Endothelial cell of umbilical vein (primary cell): Measurements from ENCODE around the gene TTC33. TPM values are rescaled to one million over a fixed set of nuclear protein-coding genes. Genes with fewer than 3 reads are reported as not detected.

ENCODE experiments used
- BruUV-seq: library from RNA; stranded (reverse); fragments of 400-500 nt; replicated peaks from 2 replicates; lab custom pipeline; 2021; lab: Mats Ljungman, UMichigan
- CTCF ChIA-PET: fragments of 300-600, 350-600 bp; sonication (Branson Sonifier 250); formaldehyde crosslinking; loops from one replicate; lab custom pipeline; 2021; ENCODE audit warnings: antibody characterized with exemption, inconsistent platforms; lab: Charles Lee
- POLR2A ChIA-PET: fragments of 300-600, 350-600 bp; sonication (Branson Sonifier 250); formaldehyde crosslinking; loops from one replicate; lab custom pipeline; 2021; ENCODE audit warnings: antibody characterized with exemption, inconsistent platforms; lab: Charles Lee
- DNase-seq: peaks from one replicate; pipeline ENCODE4 v3.0.0-alpha.2; 2011; ENCODE audit warnings: low read depth, low spot score
- FAIRE-seq: peaks from 2 replicates; lab custom pipeline; 2011; peaks lifted over from hg19 to GRCh38; lab: Jason Lieb, UNC
- H2AFZ ChIP-seq: 2 replicates; pipeline ENCODE4 v1.6.0; 2012; ENCODE audit warnings: low read depth, low read length, control low read depth, inconsistent platforms
- H3K27ac ChIP-seq: 2 replicates; pipeline ENCODE4 v1.5.1; 2011; ENCODE audit warnings: low read depth, mild to moderate bottlenecking, control low read depth, low read length, moderate library complexity; ENCODE audit not compliant: insufficient read depth
- H3K27me3 ChIP-seq, 2 experiments: 2 replicates each; pipeline versions ENCODE4 v1.6.0 to v1.6.1; 2011; ENCODE audit warnings: low read length in 2 of 2, mixed read lengths in 1 of 2; ENCODE audit not compliant: control insufficient read depth in 2 of 2, insufficient read depth in 2 of 2
- H3K36me3 ChIP-seq, 2 experiments: 2 replicates in 1 of 2; 3 replicates in 1 of 2; pipeline ENCODE4 v1.5.1; 2011; ENCODE audit warnings: low read length in 2 of 2, mild to moderate bottlenecking in 1 of 2, moderate library complexity in 1 of 2; ENCODE audit not compliant: control insufficient read depth in 2 of 2, insufficient read depth in 2 of 2; ENCODE audit errors: extremely low read depth in 1 of 2
- H3K4me1 ChIP-seq: 3 replicates; pipeline ENCODE4 v1.5.1; 2011; ENCODE audit warnings: mild to moderate bottlenecking, low read length; ENCODE audit not compliant: control insufficient read depth, insufficient read depth; ENCODE audit errors: extremely low read depth
- H3K4me2 ChIP-seq: 2 replicates; pipeline ENCODE4 v1.6.1; 2011; ENCODE audit warnings: low read length, control low read depth, mixed read lengths; ENCODE audit not compliant: insufficient read depth
- H3K4me3 ChIP-seq, 3 experiments: fragments of 200-600 bp in 1 of 3; sonication (generic), shearing (Covaris generic) in 1 of 3; replicated peaks in 1 of 3; 2 replicates each; pipeline ENCODE4 v1.5.1; 2011 to 2016; ENCODE audit warnings: control low read depth in 3 of 3, low read length in 3 of 3, mild to moderate bottlenecking in 2 of 3, inconsistent platforms in 1 of 3, low read depth in 1 of 3, moderate library complexity in 1 of 3; ENCODE audit not compliant: insufficient read depth in 1 of 3
- H3K79me2 ChIP-seq: 2 replicates; pipeline ENCODE4 v1.6.0; 2012; ENCODE audit warnings: low read length, inconsistent platforms; ENCODE audit not compliant: control insufficient read depth, insufficient read depth
- H3K9ac ChIP-seq: replicated peaks from 2 replicates; pipeline ENCODE3; 2011; ENCODE audit warnings: low read length, control low read depth; ENCODE audit not compliant: insufficient read depth; ENCODE audit errors: extremely low read depth
- H3K9me1 ChIP-seq: replicated peaks from 3 replicates; pipeline ENCODE4 v1.6.0; 2011; ENCODE audit warnings: mild to moderate bottlenecking, low read length; ENCODE audit not compliant: control insufficient read depth, insufficient read depth; ENCODE audit errors: extremely low read depth
- H3K9me3 ChIP-seq: replicated peaks from 2 replicates; pipeline ENCODE4 v1.5.1; 2012; ENCODE audit warnings: low read length, inconsistent platforms; ENCODE audit not compliant: control insufficient read depth, insufficient read depth
- H4K20me1 ChIP-seq: replicated peaks from 2 replicates; pipeline ENCODE3; 2011; ENCODE audit warnings: mild to moderate bottlenecking, low read length; ENCODE audit not compliant: control insufficient read depth, insufficient read depth; ENCODE audit errors: extremely low read depth
- EZH2 ChIP-seq: IDR thresholded peaks from 2 replicates; pipeline ENCODE4 v1.6.1; 2012; ENCODE audit warnings: borderline replicate concordance, low read depth, mild to moderate bottlenecking, moderate library complexity, low read length, inconsistent platforms; ENCODE audit not compliant: severe bottlenecking
- FOS ChIP-seq: IDR thresholded peaks from 2 replicates; pipeline ENCODE4 v1.6.1; 2011; ENCODE audit warnings: mild to moderate bottlenecking, low read length, moderate library complexity, borderline replicate concordance; ENCODE audit not compliant: insufficient read depth
- GATA2 ChIP-seq: IDR thresholded peaks from 2 replicates; pipeline ENCODE4 v1.7.0; 2011; ENCODE audit warnings: low read depth, mild to moderate bottlenecking, moderate library complexity, mixed read lengths, low read length; ENCODE audit not compliant: insufficient read length, insufficient read depth
- JUN ChIP-seq: IDR thresholded peaks from 2 replicates; pipeline ENCODE4 v1.6.1; 2011; ENCODE audit warnings: borderline replicate concordance, low read depth; ENCODE audit not compliant: insufficient read length, insufficient read depth
- MYC ChIP-seq: IDR thresholded peaks from one replicate; pipeline ENCODE4 v1.6.1; 2011; ENCODE audit warnings: mild to moderate bottlenecking, low read depth, low read length
- POLR2A ChIP-seq: IDR thresholded peaks from 2 replicates; pipeline ENCODE4 v1.6.1; 2012; ENCODE audit warnings: low read depth, mild to moderate bottlenecking, control low read depth, low read length
- POLR2AphosphoS5 ChIP-seq: IDR thresholded peaks from 2 replicates; pipeline ENCODE4 v1.6.1; 2012; ENCODE audit warnings: low read depth, mild to moderate bottlenecking, control low read depth, low read length, moderate library complexity; ENCODE audit not compliant: insufficient read depth
- dilution Hi-C: fragments of 300-500 bp; cut with MboI; formaldehyde crosslinking; loops from one replicate; pipeline ENCODE4 v1.15.0; 2019; ENCODE audit warnings: low sequenced_read_pairs; ENCODE audit not compliant: extremely low pct_ligation_motif_present
- intact Hi-C: fragments of 100-400 bp; cut with micrococcal nuclease; formaldehyde crosslinking; loops from one replicate; pipeline ENCODE4 v1.10.0; 2022
- polyA plus RNA-seq, 4 experiments: library from polyadenylated mRNA; depleted of rRNA in 3 of 4; stranded (reverse) in 3 of 4; unstranded in 1 of 4; fragments of >200 nt; gene quantifications; 2 replicates each; pipeline versions ENCODE4 v1.2.1 to v1.2.3, GENCODE V29; 2011 to 2012; ENCODE audit warnings: missing spikeins in 1 of 4
- total RNA-seq: library from RNA; stranded (reverse); gene quantifications from 2 replicates; pipeline ENCODE4 v1.2.3, GENCODE V29; 2021
- TF ChIP-seq, protein P1 (sequence below): IDR thresholded peaks from 2 replicates; pipeline ENCODE4 v1.6.1; 2011; ENCODE audit not compliant: insufficient read depth, insufficient read length
- TF ChIP-seq, protein P2 (sequence below), 2 donors: IDR thresholded peaks; 1 replicate in 1 of 2; 2 replicates in 1 of 2; pipeline ENCODE4 v1.5.1; 2011; ENCODE audit warnings: low read length in 2 of 2, mild to moderate bottlenecking in 2 of 2, moderate library complexity in 2 of 2, control low read depth in 1 of 2, inconsistent platforms in 1 of 2, low read depth in 1 of 2; ENCODE audit not compliant: insufficient read depth in 1 of 2; ENCODE audit errors: extremely low read depth in 1 of 2

TTC33 gene
- total and polyA plus RNA-seq, 2 donors (not counting 3 experiments of a cell fraction or from before 2014, with no cell fraction given), result 2.2 to 11.7 TPM

DNA sequence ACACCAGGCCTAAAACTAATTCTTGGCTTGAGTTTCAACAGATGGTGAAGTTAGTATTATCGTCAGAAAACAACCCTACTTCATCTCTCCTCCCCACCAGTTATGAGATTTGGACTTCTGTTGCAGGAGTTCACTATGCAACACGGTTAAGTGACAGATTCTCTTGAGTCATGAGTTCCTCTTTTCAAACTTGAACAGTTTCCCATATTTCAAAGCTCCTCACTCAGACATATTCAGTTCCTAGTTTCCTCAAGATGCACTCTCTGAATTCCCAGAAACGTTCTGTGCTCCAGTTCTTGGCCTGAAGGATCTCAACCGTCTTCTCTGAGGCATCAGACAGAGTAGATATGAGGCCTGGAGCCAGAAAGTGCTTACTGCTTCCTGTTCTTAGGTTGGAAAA is 83.3 kb downstream of the TTC33 start:
- Histone ChIP-seq H3K36me3 (no peaks in the 10 kb centered on the region), H2AFZ (no peak overlapping the region), H3K79me2 (peaks cover 5% of the 10 kb centered on the region), H3K4me3 (no peak overlapping the region), H3K4me2 (no peak overlapping the region), H3K27me3 (no peaks in the 10 kb centered on the region), H3K9me1 (no peaks in the 10 kb centered on the region), H3K4me1 (peaks cover 15% of the 10 kb centered on the region), H4K20me1 (no peaks in the 10 kb centered on the region), H3K27ac (no peak overlapping the region), H3K9ac (no peak overlapping the region), H3K9me3 (no peaks in the 10 kb centered on the region)
- ChIA-PET POLR2A (no interaction called here), CTCF (no interaction called here)
- intact Hi-C loops (no loop called here), dilution Hi-C loops (no loop called here)
- no peak for TF ChIP-seq POLR2A
- no peak for TF ChIP-seq JUN
- TF ChIP-seq POLR2AphosphoS5, result no peak
- TF ChIP-seq, protein P1, sequence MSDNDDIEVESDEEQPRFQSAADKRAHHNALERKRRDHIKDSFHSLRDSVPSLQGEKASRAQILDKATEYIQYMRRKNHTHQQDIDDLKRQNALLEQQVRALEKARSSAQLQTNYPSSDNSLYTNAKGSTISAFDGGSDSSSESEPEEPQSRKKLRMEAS, result no peak
- no peak for TF ChIP-seq MYC
- TF ChIP-seq EZH2, result no peak
- no peak for TF ChIP-seq FOS
- TF ChIP-seq, protein P2, sequence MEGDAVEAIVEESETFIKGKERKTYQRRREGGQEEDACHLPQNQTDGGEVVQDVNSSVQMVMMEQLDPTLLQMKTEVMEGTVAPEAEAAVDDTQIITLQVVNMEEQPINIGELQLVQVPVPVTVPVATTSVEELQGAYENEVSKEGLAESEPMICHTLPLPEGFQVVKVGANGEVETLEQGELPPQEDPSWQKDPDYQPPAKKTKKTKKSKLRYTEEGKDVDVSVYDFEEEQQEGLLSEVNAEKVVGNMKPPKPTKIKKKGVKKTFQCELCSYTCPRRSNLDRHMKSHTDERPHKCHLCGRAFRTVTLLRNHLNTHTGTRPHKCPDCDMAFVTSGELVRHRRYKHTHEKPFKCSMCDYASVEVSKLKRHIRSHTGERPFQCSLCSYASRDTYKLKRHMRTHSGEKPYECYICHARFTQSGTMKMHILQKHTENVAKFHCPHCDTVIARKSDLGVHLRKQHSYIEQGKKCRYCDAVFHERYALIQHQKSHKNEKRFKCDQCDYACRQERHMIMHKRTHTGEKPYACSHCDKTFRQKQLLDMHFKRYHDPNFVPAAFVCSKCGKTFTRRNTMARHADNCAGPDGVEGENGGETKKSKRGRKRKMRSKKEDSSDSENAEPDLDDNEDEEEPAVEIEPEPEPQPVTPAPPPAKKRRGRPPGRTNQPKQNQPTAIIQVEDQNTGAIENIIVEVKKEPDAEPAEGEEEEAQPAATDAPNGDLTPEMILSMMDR (IDR thresholded peaks at IDR 0.05; ENCODE audit: extremely low read depth in 1 of 2, insufficient read depth in 1 of 2, low read depth in 1 of 2, low read length in 2 of 2), result no peak
- no peak for TF ChIP-seq GATA2
- DNase-seq (no peak), FAIRE-seq (no peak)
- no TSS peak for BruUV-seq
